ENCODE measurements around the gene ARID4A. TPM values are rescaled to one million over a fixed set of nuclear protein-coding genes. Genes with fewer than 3 reads are reported as not detected.

ARID4A gene
- total RNA-seq, 1 experiment from 2014 or later, result 37.9 TPM

GRCh38 chr14:58297762-58298476, 436 bp upstream of the ARID4A start:
- Histone ChIP-seq H3K4me2 (ENCODE audit: low read depth, low read length, poor library complexity, severe bottlenecking) (peak overlapping the region; percentile 88), H4K20me1 (ENCODE audit: insufficient read depth, low read depth, low read length) (peaks cover 37% of the 10 kb centered on the region), H2AFZ (ENCODE audit: low read length) (no peak overlapping the region), H3K4me1 (ENCODE audit: low read length) (peaks cover 25% of the 10 kb centered on the region), H3K36me3 (ENCODE audit: insufficient read depth, low read length) (peaks cover 41% of the 10 kb centered on the region), H3K9me3 (ENCODE audit: low read length) (no peaks in the 10 kb centered on the region), H3K27me3 (ENCODE audit: low read length) (no peaks in the 10 kb centered on the region), H3K9me2 (replicated peaks; ENCODE audit: insufficient read depth, low read length) (no peaks in the 10 kb centered on the region), H3K4me3 (ENCODE audit: low read length) (peak overlapping the region; percentile 81), H3K9ac (ENCODE audit: low read length) (peak overlapping the region; percentile 76), H3K27ac (ENCODE audit: low read length) (peak overlapping the region; percentile 85), H3K79me2 (ENCODE audit: low read length) (peaks cover 86% of the 10 kb centered on the region)
- peak; percentile 100 for DNase-seq

- Histone ChIP-seq H3K9ac (ENCODE audit: low read length) (peak overlapping the region; percentile 82), H3K79me2 (ENCODE audit: low read length) (peaks cover 86% of the 10 kb centered on the region), H3K4me2 (ENCODE audit: low read depth, low read length, poor library complexity, severe bottlenecking) (peak overlapping the region; percentile 86), H3K4me1 (ENCODE audit: low read length) (peaks cover 25% of the 10 kb centered on the region), H3K36me3 (ENCODE audit: insufficient read depth, low read length) (peaks cover 45% of the 10 kb centered on the region), H3K27ac (ENCODE audit: low read length) (peak overlapping the region; percentile 46), H3K9me3 (ENCODE audit: low read length) (no peaks in the 10 kb centered on the region), H3K4me3 (ENCODE audit: low read length) (peak overlapping the region; percentile 81), H2AFZ (ENCODE audit: low read length) (peak overlapping the region; percentile 40; the same call in 1 of the 2 replicates), H4K20me1 (ENCODE audit: insufficient read depth, low read depth, low read length) (peaks cover 26% of the 10 kb centered on the region), H3K27me3 (ENCODE audit: low read length) (no peaks in the 10 kb centered on the region), H3K9me2 (replicated peaks; ENCODE audit: insufficient read depth, low read length) (no peaks in the 10 kb centered on the region)
- peak; percentile 62 for DNase-seq
These were observed 1.3 kb downstream of the ARID4A start for GRCh38 chr14:58299401-58300330.

GRCh38 chr14:58301416-58301815, 3.1 kb downstream of the ARID4A start:
- Histone ChIP-seq H4K20me1 (ENCODE audit: insufficient read depth, low read depth, low read length) (peaks cover 11% of the 10 kb centered on the region), H3K27me3 (ENCODE audit: low read length) (no peaks in the 10 kb centered on the region), H3K9ac (ENCODE audit: low read length) (no peak overlapping the region), H3K4me1 (ENCODE audit: low read length) (peaks cover 20% of the 10 kb centered on the region), H3K79me2 (ENCODE audit: low read length) (peaks cover 86% of the 10 kb centered on the region), H2AFZ (ENCODE audit: low read length) (no peak overlapping the region), H3K4me2 (ENCODE audit: low read depth, low read length, poor library complexity, severe bottlenecking) (no peak overlapping the region), H3K27ac (ENCODE audit: low read length) (no peak overlapping the region), H3K9me3 (ENCODE audit: low read length) (no peaks in the 10 kb centered on the region), H3K9me2 (replicated peaks; ENCODE audit: insufficient read depth, low read length) (no peaks in the 10 kb centered on the region), H3K36me3 (ENCODE audit: insufficient read depth, low read length) (peaks cover 48% of the 10 kb centered on the region), H3K4me3 (ENCODE audit: low read length) (no peak overlapping the region)
- no peak for DNase-seq

- Histone ChIP-seq H3K9ac (ENCODE audit: low read length) (no peak overlapping the region), H3K4me2 (ENCODE audit: low read depth, low read length, poor library complexity, severe bottlenecking) (no peak overlapping the region), H2AFZ (ENCODE audit: low read length) (no peak overlapping the region), H3K4me3 (ENCODE audit: low read length) (no peak overlapping the region), H3K79me2 (ENCODE audit: low read length) (peaks cover 93% of the 10 kb centered on the region), H3K9me3 (ENCODE audit: low read length) (no peaks in the 10 kb centered on the region), H3K36me3 (ENCODE audit: insufficient read depth, low read length) (peaks cover 75% of the 10 kb centered on the region), H3K9me2 (replicated peaks; ENCODE audit: insufficient read depth, low read length) (no peaks in the 10 kb centered on the region), H3K4me1 (ENCODE audit: low read length) (peaks cover 25% of the 10 kb centered on the region), H3K27ac (ENCODE audit: low read length) (no peak overlapping the region), H3K27me3 (ENCODE audit: low read length) (no peaks in the 10 kb centered on the region), H4K20me1 (ENCODE audit: insufficient read depth, low read depth, low read length) (no peaks in the 10 kb centered on the region)
- no peak for DNase-seq
These were observed 7.4 kb downstream of the ARID4A start for GRCh38 chr14:58305730-58306129.

GRCh38 chr14:58307597-58308316, 9.4 kb downstream of the ARID4A start:
- Histone ChIP-seq H3K79me2 (ENCODE audit: low read length) (peaks cover 92% of the 10 kb centered on the region), H3K9me3 (ENCODE audit: low read length) (no peaks in the 10 kb centered on the region), H3K27me3 (ENCODE audit: low read length) (no peaks in the 10 kb centered on the region), H3K27ac (ENCODE audit: low read length) (no peak overlapping the region), H2AFZ (ENCODE audit: low read length) (no peak overlapping the region), H3K36me3 (ENCODE audit: insufficient read depth, low read length) (peaks cover 72% of the 10 kb centered on the region), H3K9ac (ENCODE audit: low read length) (no peak overlapping the region), H3K4me2 (ENCODE audit: low read depth, low read length, poor library complexity, severe bottlenecking) (no peak overlapping the region), H3K4me1 (ENCODE audit: low read length) (peaks cover 30% of the 10 kb centered on the region), H3K4me3 (ENCODE audit: low read length) (no peak overlapping the region), H3K9me2 (replicated peaks; ENCODE audit: insufficient read depth, low read length) (no peaks in the 10 kb centered on the region), H4K20me1 (ENCODE audit: insufficient read depth, low read depth, low read length) (no peaks in the 10 kb centered on the region)
- no peak for DNase-seq

- Histone ChIP-seq H3K27ac (ENCODE audit: low read length) (no peak overlapping the region), H3K9ac (ENCODE audit: low read length) (no peak overlapping the region), H3K9me3 (ENCODE audit: low read length) (no peaks in the 10 kb centered on the region), H2AFZ (ENCODE audit: low read length) (no peak overlapping the region), H3K36me3 (ENCODE audit: insufficient read depth, low read length) (peaks cover 72% of the 10 kb centered on the region), H3K4me3 (ENCODE audit: low read length) (no peak overlapping the region), H3K79me2 (ENCODE audit: low read length) (peaks cover 92% of the 10 kb centered on the region), H4K20me1 (ENCODE audit: insufficient read depth, low read depth, low read length) (no peaks in the 10 kb centered on the region), H3K27me3 (ENCODE audit: low read length) (no peaks in the 10 kb centered on the region), H3K9me2 (replicated peaks; ENCODE audit: insufficient read depth, low read length) (no peaks in the 10 kb centered on the region), H3K4me1 (ENCODE audit: low read length) (peaks cover 30% of the 10 kb centered on the region), H3K4me2 (ENCODE audit: low read depth, low read length, poor library complexity, severe bottlenecking) (no peak overlapping the region)
- no peak for DNase-seq
These were observed 10.7 kb downstream of the ARID4A start for GRCh38 chr14:58309086-58309485.

GRCh38 chr14:58313699-58314098, 15.3 kb downstream of the ARID4A start:
- Histone ChIP-seq H2AFZ (ENCODE audit: low read length) (no peak overlapping the region), H3K27me3 (ENCODE audit: low read length) (no peaks in the 10 kb centered on the region), H3K4me1 (ENCODE audit: low read length) (peaks cover 24% of the 10 kb centered on the region), H3K79me2 (ENCODE audit: low read length) (peaks cover 72% of the 10 kb centered on the region), H4K20me1 (ENCODE audit: insufficient read depth, low read depth, low read length) (no peaks in the 10 kb centered on the region), H3K9ac (ENCODE audit: low read length) (no peak overlapping the region), H3K36me3 (ENCODE audit: insufficient read depth, low read length) (peaks cover 60% of the 10 kb centered on the region), H3K9me3 (ENCODE audit: low read length) (no peaks in the 10 kb centered on the region), H3K9me2 (replicated peaks; ENCODE audit: insufficient read depth, low read length) (no peaks in the 10 kb centered on the region), H3K27ac (ENCODE audit: low read length) (no peak overlapping the region), H3K4me2 (ENCODE audit: low read depth, low read length, poor library complexity, severe bottlenecking) (no peak overlapping the region), H3K4me3 (ENCODE audit: low read length) (no peak overlapping the region)
- DNase-seq, result no peak

GRCh38 chr14:58315606-58316005, 17.3 kb downstream of the ARID4A start:
- no peak for DNase-seq
- H3K36me3 ChIP-seq (ENCODE audit: insufficient read depth, low read length), result peaks cover 52% of the 10 kb centered on the region
- H3K9ac ChIP-seq (ENCODE audit: low read length), result no peak overlapping the region
- no peak overlapping the region for H3K4me3 ChIP-seq (ENCODE audit: low read length)
- no peaks in the 10 kb centered on the region for H4K20me1 ChIP-seq (ENCODE audit: insufficient read depth, low read depth, low read length)
- H3K79me2 ChIP-seq (ENCODE audit: low read length), result peaks cover 55% of the 10 kb centered on the region
- H3K9me2 ChIP-seq (replicated peaks; ENCODE audit: insufficient read depth, low read length), result no peaks in the 10 kb centered on the region
- no peak overlapping the region for H3K27ac ChIP-seq (ENCODE audit: low read length)
- H2AFZ ChIP-seq (ENCODE audit: low read length), result no peak overlapping the region
- no peaks in the 10 kb centered on the region for H3K27me3 ChIP-seq (ENCODE audit: low read length)
- H3K9me3 ChIP-seq (ENCODE audit: low read length), result no peaks in the 10 kb centered on the region
- H3K4me2 ChIP-seq (ENCODE audit: low read depth, low read length, poor library complexity, severe bottlenecking), result no peak overlapping the region
- peaks cover 8% of the 10 kb centered on the region for H3K4me1 ChIP-seq (ENCODE audit: low read length)

Data from Karpas-422 (cell line).